Neural crest cell (in vitro differentiated cells): ENCODE data around the gene RAB3C. TPM values are rescaled to one million over a fixed set of nuclear protein-coding genes. Genes with fewer than 3 reads are reported as not detected.

Source experiments
- DNase-seq: peaks from one replicate; pipeline ENCODE4 v3.0.0; 2021; ENCODE audit warnings: low read depth, mixed read lengths, low spot score
- H3K27ac Mint-ChIP-seq: one replicate; pipeline ENCODE4 v1.8.0; 2021; ENCODE audit warnings: mild to moderate bottlenecking, mixed read lengths; ENCODE audit not compliant: unreplicated experiment
- H3K27me3 Mint-ChIP-seq: 2 replicates; pipeline ENCODE4 v1.8.0; 2021; ENCODE audit warnings: low read depth, mild to moderate bottlenecking, mixed read lengths
- H3K36me3 Mint-ChIP-seq: 2 replicates; pipeline ENCODE4 v1.8.0; 2021; ENCODE audit warnings: low read depth, mild to moderate bottlenecking, mixed read lengths
- H3K4me1 Mint-ChIP-seq: 2 replicates; pipeline ENCODE4 v1.8.0; 2021; ENCODE audit warnings: mixed read lengths
- H3K4me3 Mint-ChIP-seq: one replicate; pipeline ENCODE4 v1.8.0; 2021; ENCODE audit warnings: mild to moderate bottlenecking, mixed read lengths
- H3K9me3 Mint-ChIP-seq: 2 replicates; pipeline ENCODE4 v1.8.0; 2021; ENCODE audit warnings: mixed read lengths
- total RNA-seq: library from RNA; stranded (reverse); gene quantifications from 2 replicates; pipeline ENCODE4 v1.2.1, GENCODE V29; 2021
- TF ChIP-seq, protein P1 (sequence below): fragments of 200-600 bp; sonication (generic); conservative IDR thresholded peaks from 2 replicates; pipeline ENCODE4 v1.5.0; 2021; ENCODE audit warnings: antibody characterized with exemption, mild to moderate bottlenecking

The RAB3C gene
- total RNA-seq, 1 donor from 2014 or later, result 13.6 TPM

DNA sequence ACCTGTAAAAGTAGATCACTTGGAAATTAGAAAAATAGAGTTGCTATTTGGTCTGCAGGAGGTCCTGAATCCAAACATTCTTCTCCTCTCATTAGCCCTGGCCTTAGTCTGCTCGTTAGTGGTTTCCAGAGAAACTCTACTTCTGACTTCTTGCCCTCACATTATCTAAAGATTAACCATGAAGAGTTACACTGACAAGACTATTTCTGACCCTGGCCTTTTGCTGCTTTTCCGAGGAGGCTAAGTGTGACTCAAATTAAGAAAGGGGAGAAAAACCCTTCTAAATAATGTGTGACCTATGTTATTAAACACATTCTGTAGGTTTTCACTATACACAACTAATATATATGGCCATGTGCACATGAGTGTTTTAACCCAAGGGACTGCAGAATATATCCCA, 302.4 kb downstream of the RAB3C start:
- TF ChIP-seq, protein P1, sequence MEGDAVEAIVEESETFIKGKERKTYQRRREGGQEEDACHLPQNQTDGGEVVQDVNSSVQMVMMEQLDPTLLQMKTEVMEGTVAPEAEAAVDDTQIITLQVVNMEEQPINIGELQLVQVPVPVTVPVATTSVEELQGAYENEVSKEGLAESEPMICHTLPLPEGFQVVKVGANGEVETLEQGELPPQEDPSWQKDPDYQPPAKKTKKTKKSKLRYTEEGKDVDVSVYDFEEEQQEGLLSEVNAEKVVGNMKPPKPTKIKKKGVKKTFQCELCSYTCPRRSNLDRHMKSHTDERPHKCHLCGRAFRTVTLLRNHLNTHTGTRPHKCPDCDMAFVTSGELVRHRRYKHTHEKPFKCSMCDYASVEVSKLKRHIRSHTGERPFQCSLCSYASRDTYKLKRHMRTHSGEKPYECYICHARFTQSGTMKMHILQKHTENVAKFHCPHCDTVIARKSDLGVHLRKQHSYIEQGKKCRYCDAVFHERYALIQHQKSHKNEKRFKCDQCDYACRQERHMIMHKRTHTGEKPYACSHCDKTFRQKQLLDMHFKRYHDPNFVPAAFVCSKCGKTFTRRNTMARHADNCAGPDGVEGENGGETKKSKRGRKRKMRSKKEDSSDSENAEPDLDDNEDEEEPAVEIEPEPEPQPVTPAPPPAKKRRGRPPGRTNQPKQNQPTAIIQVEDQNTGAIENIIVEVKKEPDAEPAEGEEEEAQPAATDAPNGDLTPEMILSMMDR, result no peak
- H3K4me3 Mint-ChIP-seq, result no peak overlapping the region

DNA sequence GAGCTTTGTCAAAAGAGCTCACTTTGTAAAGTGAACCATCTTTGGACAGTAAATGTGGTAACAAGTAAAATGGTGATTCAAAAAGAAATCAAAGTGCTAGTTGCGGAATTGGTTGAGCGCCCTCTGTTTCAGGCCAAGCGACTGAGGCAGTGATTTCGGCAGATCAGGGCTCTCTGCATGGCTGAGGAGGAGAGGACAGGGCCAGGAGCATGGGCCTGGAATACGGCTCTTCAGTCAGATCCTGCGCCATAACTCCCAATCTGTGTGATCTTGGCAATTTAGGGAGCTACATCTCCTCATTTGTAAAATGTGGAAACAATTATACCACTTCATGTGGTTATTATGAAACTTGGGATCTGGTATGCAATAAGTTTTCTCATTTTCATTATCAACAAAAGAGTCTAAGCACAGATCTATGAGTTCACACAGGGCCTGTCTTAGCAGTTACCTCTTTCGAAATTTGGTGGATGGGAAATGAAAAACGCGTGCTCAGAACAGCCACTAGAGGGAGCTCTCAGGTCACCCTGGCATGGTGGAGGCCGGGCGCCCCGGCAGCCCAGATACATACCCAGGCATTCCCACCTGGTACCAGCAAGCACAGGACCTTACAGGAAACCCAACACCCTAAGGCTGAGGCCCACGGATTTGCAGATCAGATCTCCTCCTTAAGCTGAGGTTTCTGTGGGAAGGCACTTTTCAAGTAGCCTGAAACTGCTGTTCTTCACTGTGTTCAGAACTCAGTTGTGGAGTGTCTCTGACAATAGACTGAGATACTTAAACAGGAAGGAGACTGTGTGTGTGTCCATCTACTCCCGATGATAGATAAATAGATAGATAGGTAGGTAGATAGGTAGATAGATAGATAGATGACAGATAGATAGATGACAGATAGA, 303.7 kb downstream of the RAB3C start:
- no peak overlapping the region for H3K4me3 Mint-ChIP-seq
- H3K36me3 Mint-ChIP-seq, result peaks cover 3% of the 10 kb centered on the region
- peak; percentile 55 for DNase-seq
- peaks cover 25% of the 10 kb centered on the region for H3K4me1 Mint-ChIP-seq
- peaks cover 3% of the 10 kb centered on the region for H3K9me3 Mint-ChIP-seq
- H3K27me3 Mint-ChIP-seq, result no peaks in the 10 kb centered on the region
- no peak overlapping the region for H3K27ac Mint-ChIP-seq
- TF ChIP-seq, protein P1, result peak; percentile 98

More for the DNA sequence above, 302.4 kb downstream of the RAB3C start:
- Mint-ChIP-seq H3K27ac (no peak overlapping the region), H3K27me3 (no peaks in the 10 kb centered on the region), H3K4me1 (peaks cover 13% of the 10 kb centered on the region), H3K9me3 (peaks cover 3% of the 10 kb centered on the region), H3K36me3 (peaks cover 3% of the 10 kb centered on the region)
- DNase-seq, result no peak

DNA sequence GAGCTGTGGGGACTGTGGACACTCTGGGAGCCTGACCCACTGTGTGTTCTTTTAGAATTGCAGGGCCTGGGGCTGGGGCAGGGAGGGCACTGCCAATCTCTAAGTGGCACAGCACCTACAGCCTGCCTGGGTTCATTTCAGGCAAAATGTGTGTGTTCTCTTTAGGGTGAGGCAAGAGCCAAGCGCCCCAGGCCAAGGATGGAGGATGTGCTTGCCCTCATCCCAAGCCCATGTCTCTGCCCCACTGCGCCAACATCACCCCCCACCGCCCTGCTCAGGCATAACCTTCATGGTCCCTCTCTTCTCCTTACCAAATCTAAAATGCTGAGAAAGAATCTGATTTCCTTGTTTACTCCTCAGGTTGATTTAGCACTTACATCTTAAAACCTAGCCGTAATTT, 304.4 kb downstream of the RAB3C start:
- TF ChIP-seq, protein P1, result no peak
- H3K9me3 Mint-ChIP-seq, result peaks cover 3% of the 10 kb centered on the region
- no peak for DNase-seq
- no peaks in the 10 kb centered on the region for H3K27me3 Mint-ChIP-seq
- H3K36me3 Mint-ChIP-seq, result peaks cover 3% of the 10 kb centered on the region
- peaks cover 28% of the 10 kb centered on the region for H3K4me1 Mint-ChIP-seq
- H3K27ac Mint-ChIP-seq, result no peak overlapping the region
- H3K4me3 Mint-ChIP-seq, result no peak overlapping the region

DNA sequence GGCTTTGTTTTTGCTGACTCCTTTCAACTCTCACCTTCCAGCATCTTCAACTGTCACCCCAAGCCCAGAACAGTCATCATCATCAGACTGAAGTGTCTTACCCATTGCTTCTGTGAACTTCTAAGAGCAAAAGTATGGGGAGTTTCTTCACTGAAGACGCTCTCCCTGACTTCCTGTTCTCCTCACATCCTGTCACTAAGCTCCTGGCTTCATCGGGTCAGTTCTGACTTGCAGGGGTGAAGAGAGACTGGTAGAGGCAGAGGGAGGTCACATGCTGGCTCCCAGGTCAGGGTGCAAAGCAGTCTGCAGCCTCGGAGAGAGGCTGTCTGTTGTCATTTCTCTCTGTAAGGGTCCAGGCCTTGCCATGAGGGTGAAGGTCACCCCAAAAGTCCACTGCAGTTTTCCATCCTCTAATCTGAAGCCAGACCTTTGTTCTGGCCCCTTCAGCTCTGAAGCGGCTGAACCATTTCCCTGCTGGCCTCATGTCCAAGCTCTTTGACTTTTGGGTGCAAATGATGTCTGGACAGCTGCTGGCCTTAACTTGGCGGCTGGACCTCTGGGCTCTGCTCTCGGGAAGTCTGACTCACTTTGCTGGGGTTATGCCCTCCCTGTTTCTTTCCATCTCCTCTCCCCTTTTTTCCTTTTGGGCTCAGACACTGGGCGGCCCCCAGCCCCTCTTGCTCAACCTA, 305.0 kb downstream of the RAB3C start:
- TF ChIP-seq, protein P1, result no peak
- H3K36me3 Mint-ChIP-seq, result peaks cover 3% of the 10 kb centered on the region
- no peak overlapping the region for H3K27ac Mint-ChIP-seq
- H3K4me1 Mint-ChIP-seq, result peaks cover 28% of the 10 kb centered on the region
- H3K27me3 Mint-ChIP-seq, result no peaks in the 10 kb centered on the region
- no peak overlapping the region for H3K4me3 Mint-ChIP-seq
- DNase-seq, result no peak
- peaks cover 3% of the 10 kb centered on the region for H3K9me3 Mint-ChIP-seq

DNA sequence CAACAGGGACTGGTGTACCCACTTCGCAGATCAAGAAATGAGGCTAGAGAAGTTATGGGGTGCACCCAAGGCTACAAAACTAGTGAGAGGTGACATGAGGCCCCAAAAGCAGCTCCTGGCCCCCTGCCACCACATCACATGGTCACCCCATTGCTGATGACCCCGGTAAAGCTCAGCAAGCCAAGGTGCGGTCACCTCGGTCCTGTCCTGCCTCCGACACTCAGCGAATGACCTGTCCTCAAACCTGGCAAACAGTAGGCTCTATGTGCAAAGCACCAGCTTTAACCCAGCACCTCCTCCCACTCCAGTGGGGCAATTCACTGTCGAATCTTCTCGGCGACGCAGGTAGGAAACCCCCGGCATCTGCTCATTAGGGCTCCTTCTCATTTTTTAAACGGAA, 307.4 kb downstream of the RAB3C start:
- Mint-ChIP-seq H3K27me3 (no peaks in the 10 kb centered on the region), H3K4me1 (peaks cover 28% of the 10 kb centered on the region), H3K27ac (peak overlapping the region; percentile 98), H3K4me3 (no peak overlapping the region), H3K9me3 (no peaks in the 10 kb centered on the region), H3K36me3 (no peaks in the 10 kb centered on the region)
- DNase-seq, result no peak
- TF ChIP-seq, protein P1, result no peak
